GM12874 (cell line): ENCODE measurements around the gene CAMTA1.

Experiments used
- TF ChIP-seq, protein P1 (sequence below): IDR thresholded peaks from 2 replicates; pipeline ENCODE4 v1.5.1; 2011; ENCODE audit warnings: low read depth, mild to moderate bottlenecking, control low read depth, low read length, moderate library complexity; ENCODE audit not compliant: insufficient read depth

Gene CAMTA1

DNA sequence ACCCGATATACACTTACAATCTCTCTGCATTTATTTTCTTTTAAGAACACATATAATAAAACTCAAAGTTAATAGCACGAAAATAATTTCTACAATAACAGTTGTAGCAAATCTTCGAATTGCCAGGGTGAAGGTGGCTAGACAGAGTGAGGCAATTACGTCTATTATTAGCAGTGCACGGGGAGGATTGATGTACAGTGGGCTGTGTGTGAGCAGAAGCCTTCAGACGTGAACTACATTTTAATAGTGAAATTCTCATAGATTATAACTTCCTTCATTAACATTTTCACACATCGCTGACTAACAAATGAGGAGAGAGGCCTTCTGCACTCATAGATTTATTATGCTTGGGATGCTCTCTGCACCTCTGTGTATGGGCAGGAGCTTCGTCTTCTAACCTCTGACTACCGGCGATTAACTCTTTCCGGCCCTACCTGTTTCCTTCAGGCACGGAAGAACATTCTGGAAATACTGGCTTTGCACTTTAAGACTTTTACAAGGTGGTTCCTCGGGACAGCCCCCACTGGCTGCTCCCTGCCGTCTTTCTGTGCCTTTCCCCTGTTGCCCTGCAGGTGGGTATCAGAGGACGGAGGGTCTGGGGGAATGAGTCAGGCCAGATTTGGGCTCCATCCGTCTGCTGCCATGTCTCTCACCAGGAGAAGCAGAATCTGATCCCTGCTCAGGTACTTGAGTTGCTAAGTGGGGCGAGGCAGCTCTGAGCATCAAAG lies 200.5 kb downstream of the CAMTA1 start:
- TF ChIP-seq, protein P1, sequence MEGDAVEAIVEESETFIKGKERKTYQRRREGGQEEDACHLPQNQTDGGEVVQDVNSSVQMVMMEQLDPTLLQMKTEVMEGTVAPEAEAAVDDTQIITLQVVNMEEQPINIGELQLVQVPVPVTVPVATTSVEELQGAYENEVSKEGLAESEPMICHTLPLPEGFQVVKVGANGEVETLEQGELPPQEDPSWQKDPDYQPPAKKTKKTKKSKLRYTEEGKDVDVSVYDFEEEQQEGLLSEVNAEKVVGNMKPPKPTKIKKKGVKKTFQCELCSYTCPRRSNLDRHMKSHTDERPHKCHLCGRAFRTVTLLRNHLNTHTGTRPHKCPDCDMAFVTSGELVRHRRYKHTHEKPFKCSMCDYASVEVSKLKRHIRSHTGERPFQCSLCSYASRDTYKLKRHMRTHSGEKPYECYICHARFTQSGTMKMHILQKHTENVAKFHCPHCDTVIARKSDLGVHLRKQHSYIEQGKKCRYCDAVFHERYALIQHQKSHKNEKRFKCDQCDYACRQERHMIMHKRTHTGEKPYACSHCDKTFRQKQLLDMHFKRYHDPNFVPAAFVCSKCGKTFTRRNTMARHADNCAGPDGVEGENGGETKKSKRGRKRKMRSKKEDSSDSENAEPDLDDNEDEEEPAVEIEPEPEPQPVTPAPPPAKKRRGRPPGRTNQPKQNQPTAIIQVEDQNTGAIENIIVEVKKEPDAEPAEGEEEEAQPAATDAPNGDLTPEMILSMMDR: no peak

DNA sequence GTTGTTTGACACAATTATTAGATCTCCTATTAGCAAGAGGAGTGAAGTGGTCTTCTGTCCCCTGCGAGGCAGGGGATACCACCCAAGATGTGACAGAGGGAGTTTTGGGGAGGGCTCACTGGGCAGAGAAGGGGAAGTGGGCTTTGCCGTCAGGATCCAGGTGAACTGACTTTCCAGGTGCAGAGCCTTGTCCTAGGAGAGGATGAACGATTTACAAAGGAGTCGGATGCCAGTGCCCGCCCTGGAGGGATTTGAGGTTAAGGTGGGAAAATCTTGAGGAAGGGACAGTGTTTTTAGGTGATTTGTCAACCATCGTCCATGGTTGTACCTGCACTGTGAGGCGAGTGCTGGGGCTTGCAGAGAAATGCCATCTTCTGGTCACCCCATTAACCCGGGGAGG lies 201.0 kb downstream of the CAMTA1 start:
- TF ChIP-seq, protein P1: no peak

DNA sequence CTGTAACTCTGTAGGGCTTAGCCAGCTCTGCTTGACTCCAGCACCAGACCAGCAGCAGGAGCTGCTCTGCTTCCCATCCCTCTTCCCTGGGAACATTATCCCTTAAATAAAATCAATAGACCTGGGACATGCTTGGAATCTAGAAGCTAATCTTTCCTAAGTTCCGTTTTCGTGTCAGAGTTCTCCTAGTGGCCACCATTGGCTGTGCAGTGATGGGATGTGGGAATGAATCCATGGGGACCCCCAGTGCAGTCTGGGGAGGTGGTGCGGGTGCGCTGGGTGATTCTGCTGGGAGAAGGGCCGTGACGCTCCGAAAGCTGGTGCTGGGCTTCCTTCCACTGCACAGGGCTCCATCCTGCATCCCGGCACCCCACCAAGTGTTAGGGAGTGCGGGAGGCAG lies 202.7 kb downstream of the CAMTA1 start:
- TF ChIP-seq, protein P1: no peak

DNA sequence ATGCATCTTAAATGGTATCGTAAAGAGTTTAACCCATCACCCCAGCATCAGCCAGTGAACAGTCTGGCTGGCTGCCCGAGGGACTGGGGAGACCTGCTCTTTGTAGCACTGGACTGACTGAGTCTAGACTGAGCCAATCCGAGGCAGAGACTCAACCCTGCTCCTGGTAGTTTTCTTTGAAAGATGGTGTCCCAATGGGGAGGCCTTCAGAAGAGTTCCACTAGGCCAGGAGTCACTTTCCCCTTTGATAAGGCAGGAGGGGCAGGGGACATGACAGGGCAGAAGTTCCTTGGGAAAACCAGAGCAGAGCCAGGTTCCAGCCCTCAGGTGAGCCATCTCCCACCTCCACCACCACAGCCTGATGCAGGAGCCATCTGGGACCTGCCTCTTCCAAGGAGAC lies 203.5 kb downstream of the CAMTA1 start:
- TF ChIP-seq, protein P1: no peak

DNA sequence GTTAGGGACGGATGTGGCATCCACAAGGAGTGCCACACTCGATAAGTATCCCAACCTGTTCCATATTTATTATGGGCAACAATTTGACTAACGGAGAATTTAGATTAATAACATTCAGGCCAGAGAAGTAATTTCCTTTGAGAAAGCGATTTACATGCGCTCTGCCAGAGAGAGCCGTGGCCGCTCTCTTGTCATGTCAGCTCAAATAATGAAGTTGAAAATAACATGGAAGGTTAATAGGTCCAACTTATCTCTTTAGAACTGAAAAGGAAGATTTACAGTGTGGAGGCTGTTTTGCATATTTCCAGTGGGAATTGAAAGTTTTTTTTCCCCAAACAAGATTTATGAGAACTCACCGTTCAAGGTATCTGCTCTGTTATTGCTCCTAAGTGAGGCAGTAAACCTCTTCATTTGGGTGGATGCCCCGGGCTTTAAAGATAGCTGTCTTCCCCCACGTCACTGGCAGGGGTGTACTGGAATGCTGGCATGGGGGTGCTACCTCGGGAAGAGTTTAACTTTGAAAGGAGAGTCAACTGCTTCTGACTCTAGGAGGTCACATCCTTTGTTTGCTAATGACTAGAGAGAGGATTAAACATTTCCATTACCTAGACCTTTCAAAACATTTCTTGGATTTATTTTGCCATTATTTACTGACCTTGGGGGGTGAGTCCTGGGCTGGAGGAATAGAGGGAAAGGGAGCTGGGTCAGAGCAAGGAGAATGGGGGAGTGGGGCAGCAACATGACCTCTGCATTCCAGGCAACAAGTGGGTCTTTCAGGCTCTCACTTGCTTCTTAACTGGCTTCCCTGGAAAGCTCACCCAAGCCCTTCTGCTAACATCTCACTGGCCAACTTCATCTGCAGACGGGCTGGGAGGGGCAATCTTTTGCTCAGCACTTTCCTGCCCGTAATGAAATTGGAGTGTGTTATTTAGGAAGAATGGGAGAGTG lies 204.2 kb downstream of the CAMTA1 start:
- TF ChIP-seq, protein P1: no peak

DNA sequence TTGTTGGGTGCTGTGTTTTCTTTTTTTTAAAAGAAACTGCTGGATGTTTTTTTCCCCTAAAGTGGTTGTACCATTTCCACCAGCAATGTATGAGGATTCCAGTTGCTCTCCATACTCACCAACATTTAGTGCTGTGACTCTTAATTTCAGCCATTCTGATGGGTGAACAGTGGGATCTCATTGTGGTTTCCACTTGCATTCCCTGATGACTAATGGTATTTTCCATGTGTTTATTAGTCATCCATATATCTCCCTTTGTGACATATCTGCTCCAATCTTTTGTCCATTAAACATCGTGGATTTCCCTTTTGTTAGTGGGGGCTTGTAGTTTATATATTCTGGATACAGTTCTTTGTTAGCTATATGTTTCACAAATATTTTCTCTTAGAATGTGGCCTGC lies 206.0 kb downstream of the CAMTA1 start:
- TF ChIP-seq, protein P1: no peak

DNA sequence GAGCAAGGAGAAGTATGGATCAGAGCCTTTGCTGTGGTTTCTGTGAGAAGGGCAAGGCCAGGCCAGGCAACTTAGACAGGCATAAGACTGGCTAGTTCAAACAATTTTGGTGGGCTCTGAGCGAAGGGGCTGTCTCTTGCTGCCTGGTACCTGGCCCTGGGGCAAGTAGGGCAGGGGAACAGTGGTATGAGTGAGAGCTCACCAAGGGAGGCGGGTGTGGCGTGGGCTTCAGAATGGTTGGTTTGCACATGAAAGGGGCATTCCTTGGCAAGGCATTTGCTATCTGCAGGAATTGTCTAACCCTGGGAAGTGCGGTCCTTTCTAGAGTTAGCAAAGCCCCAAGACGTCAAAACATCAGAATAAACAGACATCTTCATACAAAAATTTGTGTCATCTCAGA lies 210.5 kb downstream of the CAMTA1 start:
- TF ChIP-seq, protein P1: no peak
